HEK293T (cell line): Measurements from ENCODE around the gene CFAP47.

ENCODE experiments used
- CTCF ChIA-PET: fragments of 350-600 bp; formaldehyde crosslinking; extraction: SDS; loops from one replicate; lab custom pipeline; 2021; ENCODE audit warnings: antibody characterized with exemption, inconsistent platforms; lab: Yijun Ruan, JAX
- POLR2A ChIA-PET: fragments of 350-600 bp; formaldehyde crosslinking; extraction: SDS; loops from one replicate; lab custom pipeline; 2020; ENCODE audit warnings: antibody characterized with exemption, inconsistent platforms; lab: Yijun Ruan, JAX
- DNase-seq: peaks from one replicate; pipeline ENCODE4 v3.0.0; 2012; ENCODE audit warnings: mixed read lengths; ENCODE audit errors: extremely low spot score
- ARNT ChIP-seq: fragments of 450-650 bp; IDR thresholded peaks from 2 replicates; pipeline ENCODE4 v1.6.1; 2017; ENCODE audit warnings: mild to moderate bottlenecking
- BHLHE40 ChIP-seq: fragments of 450-650 bp; IDR thresholded peaks from 2 replicates; pipeline ENCODE4 v1.6.1; 2016; ENCODE audit warnings: mild to moderate bottlenecking, moderate library complexity, borderline replicate concordance
- CTBP1 ChIP-seq: fragments of 450-650 bp; IDR thresholded peaks from 2 replicates; pipeline ENCODE4 v1.6.1; 2016; ENCODE audit warnings: borderline replicate concordance
- ELF4 ChIP-seq: fragments of 450-650 bp; IDR thresholded peaks from 2 replicates; pipeline ENCODE4 v1.6.1; 2017; ENCODE audit warnings: antibody characterized with exemption
- FOXA1 ChIP-seq: fragments of 450-650 bp; IDR thresholded peaks from 2 replicates; pipeline ENCODE4 v1.6.1; 2016; ENCODE audit warnings: mild to moderate bottlenecking
- FOXK2 ChIP-seq: fragments of 450-650 bp; IDR thresholded peaks from 2 replicates; pipeline ENCODE4 v1.6.1; 2016; ENCODE audit warnings: mild to moderate bottlenecking
- FOXM1 ChIP-seq: fragments of 450-650 bp; IDR thresholded peaks from 2 replicates; pipeline ENCODE4 v1.6.1; 2017; ENCODE audit warnings: mild to moderate bottlenecking, borderline replicate concordance
- HDGF ChIP-seq: fragments of 450-650 bp; IDR thresholded peaks from 2 replicates; pipeline ENCODE4 v1.6.1; 2017; ENCODE audit warnings: antibody characterized with exemption, borderline replicate concordance
- L3MBTL2 ChIP-seq: fragments of 450-650 bp; conservative IDR thresholded peaks from 2 replicates; pipeline ENCODE4 v1.6.1; 2016; ENCODE audit warnings: mild to moderate bottlenecking
- LEF1 ChIP-seq: fragments of 450-650 bp; IDR thresholded peaks from 2 replicates; pipeline ENCODE4 v1.6.1; 2017; ENCODE audit warnings: mild to moderate bottlenecking, borderline replicate concordance
- NFRKB ChIP-seq: fragments of 450-650 bp; IDR thresholded peaks from 2 replicates; pipeline ENCODE4 v1.6.1; 2016; ENCODE audit warnings: mild to moderate bottlenecking, moderate library complexity
- SP1 ChIP-seq: fragments of 450-650 bp; IDR thresholded peaks from 2 replicates; pipeline ENCODE4 v1.6.1; 2017
- SUZ12 ChIP-seq: fragments of 450-650 bp; IDR thresholded peaks from 2 replicates; pipeline ENCODE4 v1.6.1; 2016; ENCODE audit warnings: mild to moderate bottlenecking
- TARDBP ChIP-seq: fragments of 450-650 bp; IDR thresholded peaks from 2 replicates; pipeline ENCODE4 v1.6.1; 2016
- ZNF384 ChIP-seq: fragments of 450-650 bp; IDR thresholded peaks from 2 replicates; pipeline ENCODE4 v1.6.1; 2016
- TF ChIP-seq, protein P1 (sequence below): fragments of 450-650 bp; IDR thresholded peaks from 2 replicates; pipeline ENCODE4 v1.6.1; 2016

CFAP47 gene

DNA sequence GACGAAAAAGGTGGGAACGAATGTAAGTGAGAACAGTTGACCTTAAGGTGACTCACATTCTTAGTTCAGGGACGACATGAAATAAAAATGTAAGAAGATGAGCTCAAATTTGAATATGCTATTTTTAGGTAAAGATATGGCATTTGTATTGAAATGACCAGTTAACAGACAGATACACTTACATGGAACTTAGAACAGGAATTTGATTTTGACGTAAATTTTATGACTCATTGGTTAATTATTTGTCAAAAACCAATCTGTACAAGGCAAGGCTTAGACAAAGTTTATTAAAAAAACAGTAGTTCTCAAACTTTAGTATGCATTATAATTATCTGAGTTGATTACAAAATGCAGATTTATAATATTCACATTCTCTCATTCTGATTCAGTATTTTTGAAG is 469.4 kb downstream of the CFAP47 start:
- DNase-seq, result no peak
- ChIA-PET CTCF (no interaction called here), POLR2A (no interaction called here)
- TF ChIP-seq HDGF (no peak), L3MBTL2 (no peak), NFRKB (no peak), ELF4 (no peak), SP1 (no peak), ZNF384 (no peak), LEF1 (no peak), CTBP1 (no peak), FOXM1 (no peak), BHLHE40 (no peak)
- TF ChIP-seq, protein P1, sequence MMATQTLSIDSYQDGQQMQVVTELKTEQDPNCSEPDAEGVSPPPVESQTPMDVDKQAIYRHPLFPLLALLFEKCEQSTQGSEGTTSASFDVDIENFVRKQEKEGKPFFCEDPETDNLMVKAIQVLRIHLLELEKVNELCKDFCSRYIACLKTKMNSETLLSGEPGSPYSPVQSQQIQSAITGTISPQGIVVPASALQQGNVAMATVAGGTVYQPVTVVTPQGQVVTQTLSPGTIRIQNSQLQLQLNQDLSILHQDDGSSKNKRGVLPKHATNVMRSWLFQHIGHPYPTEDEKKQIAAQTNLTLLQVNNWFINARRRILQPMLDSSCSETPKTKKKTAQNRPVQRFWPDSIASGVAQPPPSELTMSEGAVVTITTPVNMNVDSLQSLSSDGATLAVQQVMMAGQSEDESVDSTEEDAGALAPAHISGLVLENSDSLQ, result no peak

DNA sequence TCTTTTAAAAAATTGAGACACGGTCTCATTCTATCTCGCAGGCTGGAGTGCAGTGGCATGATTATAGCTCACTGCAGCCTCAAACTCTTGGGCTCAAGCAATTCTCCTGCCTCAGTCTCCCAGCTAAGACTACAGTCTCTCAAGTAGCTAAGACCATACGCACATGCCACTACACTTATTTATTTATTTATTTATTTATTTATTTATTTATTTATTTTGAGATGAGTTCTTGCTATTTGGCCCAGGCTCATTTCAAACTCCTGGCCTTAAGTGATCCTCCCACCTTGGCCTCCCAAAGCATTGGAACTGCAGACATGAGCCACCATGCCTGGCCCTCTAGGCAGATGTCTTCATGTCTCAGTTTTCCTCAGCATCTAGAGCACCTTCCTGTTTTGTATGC is 482.2 kb downstream of the CFAP47 start:
- no peak for DNase-seq
- TF ChIP-seq LEF1 (no peak), L3MBTL2 (no peak), HDGF (no peak), TARDBP (no peak), NFRKB (no peak), FOXM1 (no peak), FOXA1 (no peak), FOXK2 (no peak), SUZ12 (no peak), ELF4 (no peak), BHLHE40 (no peak), ZNF384 (no peak), CTBP1 (no peak), SP1 (no peak), ARNT (no peak)
- TF ChIP-seq, protein P1, result no peak
- CTCF ChIA-PET, result no interaction called here
- POLR2A ChIA-PET, result no interaction called here

- CTCF ChIA-PET, result no interaction called here
- no peak for DNase-seq
- POLR2A ChIA-PET, result no interaction called here
- TF ChIP-seq SUZ12 (no peak), CTBP1 (no peak), SP1 (no peak), FOXA1 (no peak), FOXM1 (no peak), ARNT (no peak), L3MBTL2 (no peak), BHLHE40 (no peak)
- TF ChIP-seq, protein P1, result no peak
Measured at GRCh38 chrX:36407836-36408235, 488.3 kb downstream of the CFAP47 start.

DNA sequence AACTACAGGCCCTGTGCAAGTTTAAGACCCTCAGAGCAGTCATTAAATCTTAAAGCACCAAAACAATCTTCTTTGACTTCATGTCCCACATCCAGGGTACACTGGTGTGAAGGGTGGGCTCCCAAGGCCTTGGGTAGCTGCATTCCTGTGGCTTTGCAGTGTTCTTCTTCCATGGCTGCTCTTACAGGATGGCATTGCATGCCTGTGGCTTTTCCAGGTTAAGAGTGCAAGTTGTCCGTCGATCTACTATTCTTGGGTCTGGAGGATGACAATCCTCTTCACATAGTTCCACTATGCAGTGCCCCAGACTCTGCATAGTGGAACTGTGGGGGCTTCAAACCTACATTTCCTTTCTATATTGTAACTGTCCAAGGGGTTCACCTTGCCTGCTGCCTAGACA is 494.5 kb downstream of the CFAP47 start:
- ChIA-PET POLR2A (no interaction called here), CTCF (no interaction called here)
- no peak for TF ChIP-seq L3MBTL2
- no peak for TF ChIP-seq FOXA1
- no peak for DNase-seq

GRCh38 chrX:36422368-36422767 is 502.8 kb downstream of the CFAP47 start:
- ChIA-PET POLR2A (no interaction called here), CTCF (no interaction called here)
- TF ChIP-seq SP1, result no peak
- no peak for DNase-seq

- POLR2A ChIA-PET, result no interaction called here
- CTCF ChIA-PET, result no interaction called here
- TF ChIP-seq ARNT (no peak), FOXM1 (no peak), CTBP1 (no peak), ELF4 (no peak), L3MBTL2 (no peak), TARDBP (no peak), HDGF (no peak), SP1 (no peak), FOXA1 (no peak), NFRKB (no peak)
- DNase-seq, result no peak
Measured at GRCh38 chrX:36431819-36432218, 512.3 kb downstream of the CFAP47 start.

GRCh38 chrX:36434522-36434921 is 515.0 kb downstream of the CFAP47 start:
- DNase-seq, result no peak
- no peak for TF ChIP-seq L3MBTL2
- no peak for TF ChIP-seq FOXM1
- TF ChIP-seq, protein P1, result no peak
- CTCF ChIA-PET, result no interaction called here
- POLR2A ChIA-PET, result no interaction called here
